ENCODE measurements around the gene LIPM. TPM values are rescaled to one million over a fixed set of nuclear protein-coding genes. Genes with fewer than 3 reads are reported as not detected.

LIPM gene
- total RNA-seq, 1 donor from 2014 or later = not detected

DNA sequence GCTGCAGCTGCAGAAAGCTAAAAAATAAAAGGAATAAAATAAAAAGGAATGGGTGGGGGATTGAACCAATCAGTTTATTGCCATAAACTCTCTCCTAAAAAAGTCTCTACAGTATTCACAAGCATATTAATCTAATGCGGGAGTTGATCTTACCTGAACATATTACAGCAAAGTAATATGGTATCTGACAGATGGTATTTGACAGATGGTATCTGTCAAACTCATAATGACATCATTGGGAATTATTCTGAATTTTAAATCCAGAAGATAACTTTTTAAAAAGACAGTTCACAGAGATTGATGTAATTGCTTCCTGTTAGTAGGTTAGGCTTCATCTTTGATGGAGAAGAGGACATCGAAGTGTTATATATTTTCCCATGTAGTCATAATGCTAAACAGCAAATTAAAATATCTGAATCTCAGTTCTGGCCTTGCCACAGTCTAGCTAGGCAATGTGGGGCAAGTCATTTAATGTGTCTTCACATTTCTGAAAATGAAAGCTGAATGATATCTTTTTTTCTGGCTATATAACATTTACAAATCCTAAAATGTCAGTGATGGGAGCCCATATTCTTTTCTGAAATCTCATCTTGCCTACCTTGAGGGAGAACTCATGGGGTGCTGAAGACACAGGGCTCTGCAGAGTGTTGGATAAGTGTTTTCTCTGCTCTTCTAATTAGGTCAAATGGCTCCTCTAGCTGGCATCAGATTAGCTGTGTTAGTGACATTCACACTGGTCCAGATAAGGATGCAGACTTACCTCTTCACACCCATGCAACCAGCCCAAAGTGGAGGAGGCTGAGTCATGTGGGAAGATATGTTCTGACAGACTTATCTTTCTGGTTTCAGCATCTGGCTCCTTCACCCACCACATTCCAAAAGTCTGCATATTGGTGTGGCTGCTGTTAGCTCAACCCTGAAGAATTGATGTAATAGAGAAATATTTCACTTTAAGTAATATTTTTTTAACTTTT, 2.1 kb upstream of the LIPM start:
- no peak overlapping the region for H3K4me3 ChIP-seq (ENCODE audit: low read depth, low read length)
- DNase-seq (ENCODE audit: low read depth) = no peak
- TF ChIP-seq, protein P1, sequence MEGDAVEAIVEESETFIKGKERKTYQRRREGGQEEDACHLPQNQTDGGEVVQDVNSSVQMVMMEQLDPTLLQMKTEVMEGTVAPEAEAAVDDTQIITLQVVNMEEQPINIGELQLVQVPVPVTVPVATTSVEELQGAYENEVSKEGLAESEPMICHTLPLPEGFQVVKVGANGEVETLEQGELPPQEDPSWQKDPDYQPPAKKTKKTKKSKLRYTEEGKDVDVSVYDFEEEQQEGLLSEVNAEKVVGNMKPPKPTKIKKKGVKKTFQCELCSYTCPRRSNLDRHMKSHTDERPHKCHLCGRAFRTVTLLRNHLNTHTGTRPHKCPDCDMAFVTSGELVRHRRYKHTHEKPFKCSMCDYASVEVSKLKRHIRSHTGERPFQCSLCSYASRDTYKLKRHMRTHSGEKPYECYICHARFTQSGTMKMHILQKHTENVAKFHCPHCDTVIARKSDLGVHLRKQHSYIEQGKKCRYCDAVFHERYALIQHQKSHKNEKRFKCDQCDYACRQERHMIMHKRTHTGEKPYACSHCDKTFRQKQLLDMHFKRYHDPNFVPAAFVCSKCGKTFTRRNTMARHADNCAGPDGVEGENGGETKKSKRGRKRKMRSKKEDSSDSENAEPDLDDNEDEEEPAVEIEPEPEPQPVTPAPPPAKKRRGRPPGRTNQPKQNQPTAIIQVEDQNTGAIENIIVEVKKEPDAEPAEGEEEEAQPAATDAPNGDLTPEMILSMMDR (conservative IDR thresholded peaks at IDR 0.05; ENCODE audit: low read depth, low read length) = no peak

DNA sequence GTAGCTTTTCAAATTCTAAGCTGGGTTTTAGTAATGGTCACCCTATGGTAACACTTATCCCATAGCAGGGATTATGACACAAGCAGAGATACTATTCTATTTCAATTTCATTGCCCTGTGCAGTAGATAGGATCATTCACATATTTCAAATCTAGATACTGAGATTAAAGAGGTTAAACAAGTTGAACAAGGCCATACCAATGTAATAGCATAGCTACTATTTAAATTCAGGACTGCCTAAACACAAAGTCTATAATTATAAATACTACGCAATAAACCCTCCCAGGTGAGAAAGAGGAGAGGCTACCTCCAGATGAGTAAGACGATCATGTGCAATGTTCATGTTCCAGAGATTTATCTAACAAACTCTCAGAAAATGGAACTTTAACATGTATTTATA, 1.1 kb downstream of the LIPM start:
- TF ChIP-seq, protein P1 (conservative IDR thresholded peaks at IDR 0.05; ENCODE audit: low read depth, low read length) = no peak
- H3K4me3 ChIP-seq (ENCODE audit: low read depth, low read length) = no peak overlapping the region
- no peak for DNase-seq (ENCODE audit: low read depth)

DNA sequence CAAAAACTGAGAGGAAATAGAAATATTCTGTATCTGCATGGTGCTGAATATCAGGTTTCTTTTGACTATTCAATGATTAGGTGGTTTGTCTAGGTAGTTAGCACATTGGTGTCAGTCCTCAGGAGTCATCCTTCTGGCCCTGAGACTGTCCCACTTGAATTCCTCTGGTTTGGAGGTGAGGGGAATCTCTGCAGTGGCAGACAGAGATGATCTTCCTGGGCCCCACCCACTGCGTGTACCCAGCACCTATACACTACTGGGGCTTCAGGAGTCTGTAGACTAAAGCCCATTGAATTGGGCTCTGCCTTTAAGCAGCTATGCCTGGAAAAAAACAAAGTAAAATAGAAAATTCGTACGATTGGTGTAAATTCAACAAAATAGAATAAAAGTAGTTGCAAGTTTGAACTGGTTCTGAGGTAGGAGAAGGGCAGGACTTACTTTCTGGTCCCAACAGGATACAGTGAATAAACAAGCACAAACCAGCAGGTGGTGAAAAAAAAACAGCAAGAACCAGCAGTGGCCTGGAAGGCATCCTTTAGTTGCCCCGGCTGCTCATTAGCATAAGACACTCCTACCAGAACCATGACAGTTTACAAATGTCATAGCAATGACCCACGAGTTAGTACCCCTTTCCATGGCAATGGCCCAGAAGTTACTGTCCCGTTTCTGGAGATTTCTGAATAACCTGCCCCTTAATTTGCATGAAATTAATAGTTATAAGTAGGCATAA, 1.7 kb downstream of the LIPM start:
- TF ChIP-seq, protein P1 (conservative IDR thresholded peaks at IDR 0.05; ENCODE audit: low read depth, low read length) = no peak
- DNase-seq (ENCODE audit: low read depth) = no peak
- no peak overlapping the region for H3K4me3 ChIP-seq (ENCODE audit: low read depth, low read length)

DNA sequence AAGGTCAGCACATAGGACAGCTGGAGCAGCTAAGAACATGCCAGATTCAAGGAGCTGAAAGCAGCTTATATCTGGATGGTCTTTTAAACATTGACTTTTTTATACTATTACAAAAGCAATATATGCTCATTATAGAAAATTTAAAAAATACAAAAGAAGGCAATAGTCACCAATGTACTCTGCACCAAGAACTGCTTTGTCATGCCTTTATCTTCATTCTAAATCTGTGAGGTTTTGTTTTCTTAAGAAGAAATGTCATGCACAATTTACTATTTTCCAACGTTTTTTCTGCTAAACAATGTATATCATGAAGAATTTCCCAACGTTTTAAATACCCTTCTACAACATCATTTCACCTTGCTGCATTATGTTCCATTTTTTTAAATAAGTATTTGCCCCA, 2.8 kb downstream of the LIPM start:
- DNase-seq (ENCODE audit: low read depth) = no peak
- no peak overlapping the region for H3K4me3 ChIP-seq (ENCODE audit: low read depth, low read length)
- TF ChIP-seq, protein P1 (conservative IDR thresholded peaks at IDR 0.05; ENCODE audit: low read depth, low read length) = no peak

DNA sequence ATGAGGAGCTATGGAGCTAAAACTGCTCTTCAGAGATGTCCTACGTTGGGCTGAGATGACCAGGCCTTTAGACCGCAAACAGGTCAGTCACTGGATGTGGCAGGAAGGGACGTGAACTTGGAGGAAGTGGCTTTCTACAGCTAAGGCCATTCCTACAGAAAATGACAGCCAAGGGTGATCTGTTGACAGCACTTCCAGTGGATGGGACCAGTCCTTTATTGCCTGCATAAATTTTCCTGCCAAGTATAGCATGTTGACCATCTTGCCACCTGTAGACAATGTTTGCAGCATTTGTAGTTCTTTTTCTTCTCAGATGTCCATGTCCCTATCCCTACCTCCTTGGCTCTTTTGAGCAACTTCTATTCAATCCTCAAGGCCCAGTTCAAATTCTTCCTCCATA, 3.4 kb downstream of the LIPM start:
- no peak overlapping the region for H3K4me3 ChIP-seq (ENCODE audit: low read depth, low read length)
- TF ChIP-seq, protein P1 (conservative IDR thresholded peaks at IDR 0.05; ENCODE audit: low read depth, low read length) = no peak
- DNase-seq (ENCODE audit: low read depth) = no peak

DNA sequence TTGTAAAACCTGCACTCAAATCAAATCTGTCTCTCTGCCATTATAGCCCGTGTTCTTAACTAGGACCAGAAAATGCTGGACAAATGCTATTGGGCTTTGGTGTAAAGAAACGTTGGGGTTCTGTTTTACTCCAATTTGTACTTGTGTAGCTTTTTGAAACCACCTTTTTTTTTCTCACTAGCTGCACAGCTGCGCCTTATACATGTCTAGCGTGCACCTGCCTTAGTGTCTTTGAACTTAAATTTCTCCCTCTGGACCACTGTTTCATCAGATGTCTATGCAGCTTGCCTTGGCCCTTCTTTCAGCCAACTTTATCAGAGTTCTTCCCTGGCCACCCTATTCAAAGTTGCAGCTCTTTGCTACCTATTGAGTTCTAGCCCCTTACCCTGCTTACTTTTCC, 7.1 kb downstream of the LIPM start:
- no peak for DNase-seq (ENCODE audit: low read depth)
- TF ChIP-seq, protein P1 (conservative IDR thresholded peaks at IDR 0.05; ENCODE audit: low read depth, low read length) = no peak
- H3K4me3 ChIP-seq (ENCODE audit: low read depth, low read length) = no peak overlapping the region
